H1 (cell line): ENCODE results near the gene SOX8. TPM values are rescaled to one million over a fixed set of nuclear protein-coding genes. Genes with fewer than 3 reads are reported as not detected.

Experiments used
- BCL11A ChIP-seq, 2 experiments: IDR thresholded peaks; one replicate each; pipeline ENCODE4 v1.6.1; 2011; ENCODE audit warnings: low read depth in 2 of 2, low read length in 2 of 2, mild to moderate bottlenecking in 2 of 2
- JUN ChIP-seq: IDR thresholded peaks from 2 replicates; pipeline ENCODE4 v1.6.1; 2011; ENCODE audit warnings: low read depth, mild to moderate bottlenecking, improper control_type of control experiment, low read length
- NRF1 ChIP-seq: IDR thresholded peaks from 2 replicates; pipeline ENCODE4 v1.6.1; 2011; ENCODE audit warnings: mild to moderate bottlenecking, low read depth, low read length, improper control_type of control experiment
- RNF2 ChIP-seq: fragments of 200-900, 300-1000 bp; sonication (generic); IDR thresholded peaks from 2 replicates; pipeline ENCODE4 v1.7.1; 2016; ENCODE audit warnings: borderline replicate concordance, low read depth, mild to moderate bottlenecking, antibody characterized with exemption, low read length; ENCODE audit not compliant: poor library complexity, severe bottlenecking; ENCODE audit errors: missing control alignments
- SP4 ChIP-seq: IDR thresholded peaks from 2 replicates; pipeline ENCODE4 v1.6.1; 2012; ENCODE audit warnings: low read length, inconsistent platforms
- polyA plus RNA-seq, 7 experiments: library from polyadenylated mRNA; depleted of rRNA in 3 of 7; stranded (reverse) in 5 of 7; unstranded in 2 of 7; fragments of >200 nt in 5 of 7; fragments of 200-250 nt in 2 of 7; gene quantifications; 1 replicate in 5 of 7; 2 replicates in 1 of 7; 4 replicates in 1 of 7; pipeline versions ENCODE4 v1.2.1 to v1.2.3, GENCODE V29; 2011 to 2013; ENCODE audit warnings: missing spikeins in 2 of 7, mixed read lengths in 2 of 7
- total RNA-seq: library from RNA; stranded (reverse); fragmentation: NEBNext Ultra II Directional; extraction: Animal tissue kit (Norgen Biotek cat#: 25700); gene quantifications from 2 replicates; pipeline ENCODE4 v1.2.1, GENCODE V29; 2021
- TF ChIP-seq, protein P1 (sequence below): IDR thresholded peaks from 2 replicates; pipeline ENCODE4 v1.6.1; 2012; ENCODE audit warnings: low read length, inconsistent platforms

SOX8 gene
- total and polyA plus RNA-seq, 2 of the 8 experiments (the other 6 are each of a cell fraction or from before 2014, with no cell fraction given) = 2.2 to 5.7 TPM

DNA sequence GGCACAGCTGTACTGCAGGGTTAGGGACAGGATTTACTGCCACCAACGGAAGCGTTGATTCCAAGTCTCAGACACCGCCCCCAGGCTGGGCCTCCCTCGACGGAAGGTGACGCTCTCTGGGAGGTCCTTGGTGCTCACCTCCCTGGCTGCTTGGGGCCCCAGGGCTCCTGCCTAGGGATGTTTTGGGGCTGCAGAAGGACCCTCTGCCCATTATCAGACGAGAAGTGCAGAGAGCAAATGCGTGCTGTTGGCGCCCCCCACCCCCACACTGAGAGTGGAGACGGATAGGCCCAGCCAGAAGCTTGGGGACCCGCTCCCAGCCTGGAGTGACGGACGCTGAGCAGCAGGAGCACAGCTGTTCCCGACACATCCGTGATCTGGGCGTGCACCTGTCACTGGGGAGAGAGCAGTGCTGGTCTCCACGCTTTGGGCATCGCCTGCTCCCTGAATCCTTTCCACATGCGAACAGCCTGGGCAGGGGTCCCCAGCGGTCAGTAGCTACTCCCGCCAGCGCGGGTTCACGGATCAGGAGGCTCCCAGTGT, 5.1 kb upstream of the SOX8 start (continued):
- TF ChIP-seq NRF1 (no peak), RNF2 (no peak), JUN (no peak), SP4 (no peak), BCL11A (IDR thresholded peaks at IDR 0.05; ENCODE audit: low read depth in 2 of 2, low read length in 2 of 2) (no peak)
- TF ChIP-seq, protein P1, sequence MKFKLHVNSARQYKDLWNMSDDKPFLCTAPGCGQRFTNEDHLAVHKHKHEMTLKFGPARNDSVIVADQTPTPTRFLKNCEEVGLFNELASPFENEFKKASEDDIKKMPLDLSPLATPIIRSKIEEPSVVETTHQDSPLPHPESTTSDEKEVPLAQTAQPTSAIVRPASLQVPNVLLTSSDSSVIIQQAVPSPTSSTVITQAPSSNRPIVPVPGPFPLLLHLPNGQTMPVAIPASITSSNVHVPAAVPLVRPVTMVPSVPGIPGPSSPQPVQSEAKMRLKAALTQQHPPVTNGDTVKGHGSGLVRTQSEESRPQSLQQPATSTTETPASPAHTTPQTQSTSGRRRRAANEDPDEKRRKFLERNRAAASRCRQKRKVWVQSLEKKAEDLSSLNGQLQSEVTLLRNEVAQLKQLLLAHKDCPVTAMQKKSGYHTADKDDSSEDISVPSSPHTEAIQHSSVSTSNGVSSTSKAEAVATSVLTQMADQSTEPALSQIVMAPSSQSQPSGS = no peak
